ENCODE results near the gene HDGFL3.

- TF ChIP-seq POLR2AphosphoS5 (IDR thresholded peaks at IDR 0.05; ENCODE audit: borderline replicate concordance, low read depth, low read length) (no peak), EZH2 (IDR thresholded peaks at IDR 0.05) (no peak), FOXP2 (optimal IDR thresholded peaks at IDR 0.05; ENCODE audit: control extremely low read depth, extremely low read length, insufficient read depth) (no peak)
Measured at GRCh38 chr15:83209333-83209732, 1.7 kb upstream of the HDGFL3 start.
